NCI-H446 (cell line): ENCODE data around the gene KCNF1.

ENCODE experiments used
- DNase-seq, 2 experiments: peaks; one replicate each; lab custom pipeline; 2025; lab: John Stamatoyannopoulos, UW

The KCNF1 gene

GRCh38 chr2:10879624-10880585, 31.8 kb upstream of the KCNF1 start:
- no peak for DNase-seq

- no peak for DNase-seq
Measured at GRCh38 chr2:10880586-10881321, 31.0 kb upstream of the KCNF1 start.

- no peak for DNase-seq
Measured at GRCh38 chr2:10882568-10882967, 29.2 kb upstream of the KCNF1 start.

GRCh38 chr2:10883066-10883465, 28.7 kb upstream of the KCNF1 start:
- DNase-seq, result no peak

- DNase-seq, result no peak
Measured at GRCh38 chr2:10883801-10884478, 27.8 kb upstream of the KCNF1 start.

GRCh38 chr2:10884574-10884975, 27.2 kb upstream of the KCNF1 start:
- DNase-seq, result no peak

- DNase-seq, result no peak
Measured at GRCh38 chr2:10885094-10885860, 26.5 kb upstream of the KCNF1 start.

- peak; percentile 18 to 67 for DNase-seq
Measured at GRCh38 chr2:10887476-10887875, 24.3 kb upstream of the KCNF1 start.

GRCh38 chr2:10889651-10890215, 22.0 kb upstream of the KCNF1 start:
- DNase-seq, result peak in 1 of 2 experiments; percentile 84

GRCh38 chr2:10890706-10891270, 20.9 kb upstream of the KCNF1 start:
- no peak for DNase-seq

- DNase-seq, result peak in 1 of 2 experiments; percentile 62
Measured at GRCh38 chr2:10891390-10891789, 20.3 kb upstream of the KCNF1 start.

- no peak for DNase-seq
Measured at GRCh38 chr2:10891848-10892247, 19.9 kb upstream of the KCNF1 start.

GRCh38 chr2:10892316-10892715, 19.4 kb upstream of the KCNF1 start:
- DNase-seq, result no peak

GRCh38 chr2:10892796-10893350, 18.9 kb upstream of the KCNF1 start:
- DNase-seq, result no peak

GRCh38 chr2:10894264-10894935, 17.3 kb upstream of the KCNF1 start:
- no peak for DNase-seq

- DNase-seq, result no peak
Measured at GRCh38 chr2:10895231-10895630, 16.5 kb upstream of the KCNF1 start.

GRCh38 chr2:10897956-10898355, 13.8 kb upstream of the KCNF1 start:
- no peak for DNase-seq

- peak in 1 of 2 experiments; percentile 33 for DNase-seq
Measured at GRCh38 chr2:10900216-10901109, 11.3 kb upstream of the KCNF1 start.
